BLaER1 (cell line): ENCODE results near the gene CYP26A1.

Experiments
- H3K27ac ChIP-seq: shearing (Covaris generic); formaldehyde crosslinking; 2 replicates; pipeline ENCODE4 v1.8.1; 2022
- H3K27me3 ChIP-seq: shearing (Covaris generic); formaldehyde crosslinking; 2 replicates; pipeline ENCODE4 v1.8.1; 2022
- H3K36me3 ChIP-seq: shearing (Covaris generic); formaldehyde crosslinking; 2 replicates; pipeline ENCODE4 v1.8.1; 2022
- H3K4me1 ChIP-seq: shearing (Covaris generic); formaldehyde crosslinking; 2 replicates; pipeline ENCODE4 v1.8.1; 2022
- H3K4me2 ChIP-seq: shearing (Covaris generic); formaldehyde crosslinking; 2 replicates; pipeline ENCODE4 v1.8.1; 2022
- H3K4me3 ChIP-seq: shearing (Covaris generic); formaldehyde crosslinking; 2 replicates; pipeline ENCODE4 v1.8.1; 2022
- H3K9ac ChIP-seq: shearing (Covaris generic); formaldehyde crosslinking; 2 replicates; pipeline ENCODE4 v1.8.1; 2022
- H3K9me3 ChIP-seq: shearing (Covaris generic); formaldehyde crosslinking; 2 replicates; pipeline ENCODE4 v1.8.1; 2022
- H4K20me1 ChIP-seq: shearing (Covaris generic); formaldehyde crosslinking; 2 replicates; pipeline ENCODE4 v1.8.1; 2022
- Cebpa-rat ChIP-seq: shearing (Covaris generic); IDR thresholded peaks from 2 replicates; pipeline ENCODE4 v1.8.1; 2022

The CYP26A1 gene

GRCh38 chr10:93039721-93040120 is 34.0 kb upstream of the CYP26A1 start:
- no peaks in the 10 kb centered on the region for H4K20me1 ChIP-seq
- H3K4me2 ChIP-seq, result no peak overlapping the region
- H3K36me3 ChIP-seq, result no peaks in the 10 kb centered on the region
- H3K27ac ChIP-seq, result no peak overlapping the region
- H3K4me3 ChIP-seq, result no peak overlapping the region
- TF ChIP-seq Cebpa-rat, result no peak
- no peaks in the 10 kb centered on the region for H3K9me3 ChIP-seq
- no peaks in the 10 kb centered on the region for H3K27me3 ChIP-seq
- H3K9ac ChIP-seq, result no peak overlapping the region
- 0 out of 2 replicates have a peak, but pooled peaks cover 7% of the 10 kb centered on the region for H3K4me1 ChIP-seq

GRCh38 chr10:93054486-93054885 is 19.2 kb upstream of the CYP26A1 start:
- H3K9ac ChIP-seq, result no peak overlapping the region
- no peak overlapping the region for H3K4me2 ChIP-seq
- no peak for TF ChIP-seq Cebpa-rat
- H3K27me3 ChIP-seq, result no peaks in the 10 kb centered on the region
- H3K36me3 ChIP-seq, result peaks cover 8% of the 10 kb centered on the region
- H3K27ac ChIP-seq, result no peak overlapping the region
- H3K4me1 ChIP-seq, result no peaks in the 10 kb centered on the region
- H4K20me1 ChIP-seq, result no peaks in the 10 kb centered on the region
- no peak overlapping the region for H3K4me3 ChIP-seq
- peaks cover 6% of the 10 kb centered on the region for H3K9me3 ChIP-seq

- no peak overlapping the region for H3K9ac ChIP-seq
- TF ChIP-seq Cebpa-rat, result no peak
- peaks cover 43% of the 10 kb centered on the region for H3K9me3 ChIP-seq
- no peak overlapping the region for H3K4me2 ChIP-seq
- no peak overlapping the region for H3K27ac ChIP-seq
- peaks cover 43% of the 10 kb centered on the region for H3K36me3 ChIP-seq
- H3K4me1 ChIP-seq, result no peaks in the 10 kb centered on the region
- H4K20me1 ChIP-seq, result no peaks in the 10 kb centered on the region
- H3K27me3 ChIP-seq, result no peaks in the 10 kb centered on the region
- no peak overlapping the region for H3K4me3 ChIP-seq
Observed at GRCh38 chr10:93058139-93058538, 15.6 kb upstream of the CYP26A1 start.

- no peak within 1 kb of the TSS for H3K27ac ChIP-seq
Observed at GRCh38 chr10:93059975-93060886, 13.5 kb upstream of the CYP26A1 start, which contains the start of gene CYP26C1. Gene CYP26C1 (plus strand): TSS chr10:93060798. CDS start chr10:93061264, 466 bp downstream.

GRCh38 chr10:93060887-93061593 is 12.7 kb upstream of the CYP26A1 start:
- H3K9me3 ChIP-seq, result peaks cover 45% of the 10 kb centered on the region
- H3K27me3 ChIP-seq, result peaks cover 16% of the 10 kb centered on the region
- no peak overlapping the region for H3K4me2 ChIP-seq
- no peak for TF ChIP-seq Cebpa-rat
- no peaks in the 10 kb centered on the region for H3K4me1 ChIP-seq
- no peak overlapping the region for H3K9ac ChIP-seq
- H3K36me3 ChIP-seq, result peaks cover 43% of the 10 kb centered on the region
- H3K27ac ChIP-seq, result no peak overlapping the region
- no peak overlapping the region for H3K4me3 ChIP-seq
- peaks cover 8% of the 10 kb centered on the region; the same call in 1 of the 2 replicates for H4K20me1 ChIP-seq

More at GRCh38 chr10:93059975-93060886, 13.5 kb upstream of the CYP26A1 start, which contains the start of gene CYP26C1:
- peaks cover 8% of the 10 kb centered on the region for H3K27me3 ChIP-seq
- H3K4me1 ChIP-seq, result no peaks in the 10 kb centered on the region
- peaks cover 45% of the 10 kb centered on the region for H3K9me3 ChIP-seq
- peaks cover under 1% of the 10 kb centered on the region; the same call in 1 of the 2 replicates for H4K20me1 ChIP-seq
- H3K9ac ChIP-seq, result no peak within 1 kb of the TSS
- no peak within 1 kb of the TSS for H3K4me3 ChIP-seq
- peaks cover 43% of the 10 kb centered on the region for H3K36me3 ChIP-seq
- no peak for TF ChIP-seq Cebpa-rat
- no peak within 1 kb of the TSS for H3K4me2 ChIP-seq

- TF ChIP-seq Cebpa-rat, result no peak
- peaks cover 43% of the 10 kb centered on the region for H3K36me3 ChIP-seq
- no peaks in the 10 kb centered on the region for H3K4me1 ChIP-seq
- H3K9ac ChIP-seq, result no peak overlapping the region
- H3K4me2 ChIP-seq, result no peak overlapping the region
- no peak overlapping the region for H3K4me3 ChIP-seq
- H3K27ac ChIP-seq, result no peak overlapping the region
- peaks cover 45% of the 10 kb centered on the region for H3K9me3 ChIP-seq
- peaks cover 8% of the 10 kb centered on the region; the same call in 1 of the 2 replicates for H4K20me1 ChIP-seq
- H3K27me3 ChIP-seq, result peaks cover 25% of the 10 kb centered on the region
Observed at GRCh38 chr10:93061594-93062513, 11.8 kb upstream of the CYP26A1 start.

- peaks cover 45% of the 10 kb centered on the region for H3K9me3 ChIP-seq
- peaks cover 43% of the 10 kb centered on the region for H3K36me3 ChIP-seq
- no peak overlapping the region for H3K4me3 ChIP-seq
- no peak for TF ChIP-seq Cebpa-rat
- no peak overlapping the region for H3K27ac ChIP-seq
- no peak overlapping the region for H3K4me2 ChIP-seq
- peaks cover 32% of the 10 kb centered on the region for H3K27me3 ChIP-seq
- H4K20me1 ChIP-seq, result peaks cover 11% of the 10 kb centered on the region; the same call in 1 of the 2 replicates
- H3K4me1 ChIP-seq, result no peaks in the 10 kb centered on the region
- no peak overlapping the region for H3K9ac ChIP-seq
Observed at GRCh38 chr10:93062514-93063143, 11.1 kb upstream of the CYP26A1 start.

- H3K4me3 ChIP-seq, result no peak overlapping the region
- H4K20me1 ChIP-seq, result peaks cover 18% of the 10 kb centered on the region; the same call in 1 of the 2 replicates
- peaks cover 43% of the 10 kb centered on the region for H3K36me3 ChIP-seq
- H3K4me2 ChIP-seq, result no peak overlapping the region
- peaks cover 45% of the 10 kb centered on the region for H3K9me3 ChIP-seq
- no peaks in the 10 kb centered on the region for H3K4me1 ChIP-seq
- TF ChIP-seq Cebpa-rat, result no peak
- no peak overlapping the region for H3K9ac ChIP-seq
- peaks cover 40% of the 10 kb centered on the region for H3K27me3 ChIP-seq
- no peak overlapping the region for H3K27ac ChIP-seq
Observed at GRCh38 chr10:93063144-93063976, 10.3 kb upstream of the CYP26A1 start.
